Upper lobe of left lung (tissue), 4 donors: ENCODE measurements around the gene APP.

Source experiments
- CTCF ChIP-seq, 6 experiments: fragments of 450-650 bp in 4 of 6; fragments of 200-600 bp in 2 of 6; sonication (generic) in 2 of 6; IDR thresholded peaks; one replicate each; pipeline ENCODE4 v1.5.1; 2016 to 2019; ENCODE audit warnings: antibody characterized with exemption in 6 of 6
- EP300 ChIP-seq, 4 donors: sonication (generic); formaldehyde crosslinking; IDR thresholded peaks; one replicate each; pipeline ENCODE4 v1.5.1; 2017; ENCODE audit warnings: antibody characterized with exemption in 4 of 4, control low read depth in 2 of 4
- POLR2A ChIP-seq, 4 donors: fragments of 450-650 bp; IDR thresholded peaks; one replicate each; pipeline ENCODE4 v1.5.1; 2016 to 2017; ENCODE audit warnings: antibody characterized with exemption in 4 of 4, mild to moderate bottlenecking in 2 of 4

GRCh38 chr21:25934130-25934529 lies 236.4 kb downstream of the APP start:
- TF ChIP-seq CTCF (IDR thresholded peaks at IDR 0.05) (no peak), POLR2A (IDR thresholded peaks at IDR 0.05) (no peak), EP300 (IDR thresholded peaks at IDR 0.05) (no peak)
